SU-DHL-6 (cell line): ENCODE data around the gene DLD.

Experiments
- H2AFZ ChIP-seq: fragments of 200-600 bp; sonication (generic); 2 replicates; pipeline ENCODE4 v1.6.1; 2014; ENCODE audit warnings: low read depth, mild to moderate bottlenecking, moderate library complexity, mixed read lengths, antibody characterized with exemption, low read length; ENCODE audit not compliant: severe bottlenecking
- H3F3A ChIP-seq: fragments of 200-600 bp; shearing (Covaris generic); 2 replicates; pipeline ENCODE4 v1.6.0; 2016; ENCODE audit warnings: antibody characterized with exemption, mild to moderate bottlenecking; ENCODE audit not compliant: insufficient read depth
- H3K27ac ChIP-seq: fragments of 200-600 bp; sonication (generic); 2 replicates; pipeline ENCODE4 v1.5.1; 2016; ENCODE audit warnings: low read depth, mild to moderate bottlenecking, low read length, moderate library complexity, mixed read lengths
- H3K27me3 ChIP-seq: fragments of 200-600 bp; sonication (generic), shearing (Covaris generic); 2 replicates; pipeline ENCODE4 v1.6.0; 2014; ENCODE audit warnings: mild to moderate bottlenecking, low read length
- H3K36me3 ChIP-seq: fragments of 200-600 bp; sonication (generic); 2 replicates; pipeline ENCODE4 v1.6.1; 2014; ENCODE audit warnings: mild to moderate bottlenecking, low read length, mixed read lengths
- H3K4me2 ChIP-seq: fragments of 300-600, 200-600 bp; shearing (Covaris generic), sonication (generic); 2 replicates; pipeline ENCODE4 v1.6.0; 2014; ENCODE audit warnings: low read length, low read depth, mild to moderate bottlenecking; ENCODE audit not compliant: poor library complexity, severe bottlenecking
- H3K4me3 ChIP-seq: fragments of 200-600 bp; sonication (generic); 2 replicates; pipeline ENCODE4 v1.5.1; 2014; ENCODE audit warnings: antibody characterized with exemption, low read length, mild to moderate bottlenecking, mixed read lengths; ENCODE audit not compliant: insufficient read depth, poor library complexity, severe bottlenecking
- H3K79me2 ChIP-seq: fragments of 200-600 bp; sonication (generic); 2 replicates; pipeline ENCODE4 v1.6.1; 2014; ENCODE audit warnings: mild to moderate bottlenecking, low read length, moderate library complexity; ENCODE audit not compliant: insufficient read depth
- H3K9ac ChIP-seq: fragments of 200-600 bp; sonication (generic); 2 replicates; pipeline ENCODE4 v1.7.0; 2014; ENCODE audit warnings: mild to moderate bottlenecking, low read length
- H3K9me2 ChIP-seq: fragments of 200-600 bp; sonication (generic); replicated peaks from 2 replicates; pipeline ENCODE4 v1.6.1; 2014; ENCODE audit warnings: low read length; ENCODE audit not compliant: insufficient read depth
- H3K9me3 ChIP-seq: fragments of 200-600 bp; sonication (generic); 2 replicates; pipeline ENCODE4 v1.6.1; 2014; ENCODE audit warnings: low read length, mixed read lengths; ENCODE audit not compliant: insufficient read depth
- H4K20me1 ChIP-seq: fragments of 200-600 bp; sonication (generic); 2 replicates; pipeline ENCODE4 v1.6.1; 2014; ENCODE audit warnings: low read depth, mild to moderate bottlenecking, antibody characterized with exemption, low read length, moderate library complexity, mixed read lengths
- CTCF ChIP-seq: fragments of 200-600 bp; sonication (generic); IDR thresholded peaks from one replicate; pipeline ENCODE4 v1.5.1; 2017; ENCODE audit warnings: antibody characterized with exemption, mild to moderate bottlenecking, low read length, moderate library complexity; ENCODE audit not compliant: insufficient read depth, poor library complexity, severe bottlenecking
- EZH2phosphoT487 ChIP-seq: fragments of 200-600 bp; sonication (generic), shearing (Covaris generic); conservative IDR thresholded peaks from 2 replicates; pipeline ENCODE4 v1.6.1; 2018; ENCODE audit warnings: mild to moderate bottlenecking, antibody characterized with exemption, low read length, moderate library complexity, mixed read lengths

Gene DLD

GRCh38 chr7:107858280-107858679 is 32.7 kb upstream of the DLD start:
- Histone ChIP-seq H3K9ac (no peak overlapping the region), H3K27me3 (no peaks in the 10 kb centered on the region), H3K79me2 (no peaks in the 10 kb centered on the region), H3K9me2 (no peaks in the 10 kb centered on the region), H3K36me3 (no peaks in the 10 kb centered on the region), H3K9me3 (no peaks in the 10 kb centered on the region), H2AFZ (no peak overlapping the region), H3K4me3 (no peak overlapping the region), H4K20me1 (no peaks in the 10 kb centered on the region), H3K4me2 (no peak overlapping the region), H3K27ac (no peak overlapping the region), H3F3A (no peaks in the 10 kb centered on the region)
- no peak for TF ChIP-seq CTCF

- H3K4me2 ChIP-seq, result no peak overlapping the region
- no peak overlapping the region for H3K4me3 ChIP-seq
- H3F3A ChIP-seq, result no peaks in the 10 kb centered on the region
- H2AFZ ChIP-seq, result no peak overlapping the region
- no peaks in the 10 kb centered on the region for H3K9me3 ChIP-seq
- H4K20me1 ChIP-seq, result no peaks in the 10 kb centered on the region
- TF ChIP-seq CTCF, result no peak
- TF ChIP-seq EZH2phosphoT487, result no peak
- no peaks in the 10 kb centered on the region for H3K27me3 ChIP-seq
- H3K79me2 ChIP-seq, result no peaks in the 10 kb centered on the region
- no peaks in the 10 kb centered on the region for H3K9me2 ChIP-seq
- H3K9ac ChIP-seq, result no peak overlapping the region
- H3K27ac ChIP-seq, result no peak overlapping the region
- no peaks in the 10 kb centered on the region for H3K36me3 ChIP-seq
These were observed 30.6 kb upstream of the DLD start for GRCh38 chr7:107860279-107860961.

- H3K9me2 ChIP-seq, result no peaks in the 10 kb centered on the region
- H3K36me3 ChIP-seq, result no peaks in the 10 kb centered on the region
- H3K9me3 ChIP-seq, result no peaks in the 10 kb centered on the region
- TF ChIP-seq CTCF (no peak), EZH2phosphoT487 (no peak)
- H4K20me1 ChIP-seq, result no peaks in the 10 kb centered on the region
- no peaks in the 10 kb centered on the region for H3K27me3 ChIP-seq
- no peak overlapping the region for H2AFZ ChIP-seq
- no peak overlapping the region for H3K9ac ChIP-seq
- no peak overlapping the region for H3K27ac ChIP-seq
- no peaks in the 10 kb centered on the region for H3K79me2 ChIP-seq
- H3F3A ChIP-seq, result no peaks in the 10 kb centered on the region
- no peak overlapping the region for H3K4me2 ChIP-seq
- H3K4me3 ChIP-seq, result no peak overlapping the region
These were observed 29.9 kb upstream of the DLD start for GRCh38 chr7:107860981-107861652.
